Kidney (tissue), 14 donors: ENCODE results near the gene SIVA1. TPM values are rescaled to one million over a fixed set of nuclear protein-coding genes. Genes with fewer than 3 reads are reported as not detected.

Source experiments
- DNase-seq, 5 donors: peaks; one replicate each; pipeline ENCODE4 v3.0.0-alpha.2; 2013 to 2020
- FAIRE-seq: peaks from 2 replicates; lab custom pipeline; 2012; peaks lifted over from hg19 to GRCh38; lab: Jason Lieb, UNC
- H3K27ac ChIP-seq, 2 donors: one replicate each; pipeline ENCODE4 v1.7.0; 2013; ENCODE audit warnings: low read depth in 2 of 2, low read length in 2 of 2, inconsistent platforms in 1 of 2
- H3K27me3 ChIP-seq: one replicate; pipeline ENCODE4 v1.7.1; 2013; ENCODE audit warnings: low read length, inconsistent platforms; ENCODE audit not compliant: control insufficient read depth, insufficient read depth
- H3K36me3 ChIP-seq, 3 donors: one replicate each; pipeline versions ENCODE4 v1.7.0 to v1.7.1; 2013; ENCODE audit warnings: low read length in 3 of 3, control low read depth in 1 of 3, inconsistent platforms in 1 of 3; ENCODE audit not compliant: insufficient read depth in 3 of 3, control insufficient read depth in 2 of 3
- H3K4me1 ChIP-seq, 3 donors: one replicate each; pipeline versions ENCODE4 v1.7.0 to v1.7.1; 2013; ENCODE audit warnings: low read length in 3 of 3, inconsistent platforms in 1 of 3, low read depth in 1 of 3; ENCODE audit not compliant: control insufficient read depth in 2 of 3, insufficient read depth in 2 of 3
- H3K4me3 ChIP-seq, 3 donors: one replicate each; pipeline versions ENCODE4 v1.7.0 to v1.8.1; 2013; ENCODE audit warnings: low read length in 3 of 3, control low read depth in 1 of 3, inconsistent platforms in 1 of 3
- H3K9ac ChIP-seq, 3 donors: one replicate each; pipeline versions ENCODE4 v1.7.0 to v1.7.1; 2013; ENCODE audit warnings: low read length in 3 of 3, control low read depth in 1 of 3, inconsistent platforms in 1 of 3
- H3K9me3 ChIP-seq, 3 donors: one replicate each; pipeline versions ENCODE4 v1.7.0 to v1.7.1; 2013; ENCODE audit warnings: low read length in 3 of 3, control low read depth in 1 of 3, inconsistent platforms in 1 of 3; ENCODE audit not compliant: control insufficient read depth in 2 of 3, insufficient read depth in 1 of 3
- intact Hi-C: fragments of 100-400 bp; cut with DNase I; formaldehyde crosslinking; loops from one replicate; pipeline ENCODE4 v1.11.1; 2022
- polyA plus RNA-seq: library from polyadenylated mRNA; stranded (reverse); fragments of 350-450 nt; fragmentation: Illumina TruSeq; extraction: RNeasy Lipid Tissue Mini Kit (QIAGEN cat#74804); gene quantifications from one replicate; pipeline ENCODE4 v1.2.3, GENCODE V29; 2014; ENCODE audit warnings: low read depth, low replicate concordance; ENCODE audit not compliant: insufficient read depth
- total RNA-seq: library from RNA; stranded (reverse); fragmentation: NEBNext Ultra II Directional; extraction: Animal tissue kit (Norgen Biotek cat#: 25700); gene quantifications from one replicate; pipeline ENCODE4 v1.2.1, GENCODE V29; 2021
- TF ChIP-seq, protein P1 (sequence below): IDR thresholded peaks from 3 replicates; pipeline ENCODE4 v1.5.1; 2012; ENCODE audit warnings: mild to moderate bottlenecking, moderate library complexity, borderline replicate concordance; ENCODE audit not compliant: insufficient read depth; ENCODE audit errors: extremely low read depth
- donor health status: control.
- donor health status: control.
- donor health status: control.
- donor health status: control.
- donor health status: control.
- donor health status: DM: yes; HTN: yes; CAD: no.
- donor health status: Normal renal cell carcinoma (clear cell type).

The SIVA1 gene
- total and polyA plus RNA-seq, 2 donors from 2014 or later, result 65.7 to 124 TPM

DNA sequence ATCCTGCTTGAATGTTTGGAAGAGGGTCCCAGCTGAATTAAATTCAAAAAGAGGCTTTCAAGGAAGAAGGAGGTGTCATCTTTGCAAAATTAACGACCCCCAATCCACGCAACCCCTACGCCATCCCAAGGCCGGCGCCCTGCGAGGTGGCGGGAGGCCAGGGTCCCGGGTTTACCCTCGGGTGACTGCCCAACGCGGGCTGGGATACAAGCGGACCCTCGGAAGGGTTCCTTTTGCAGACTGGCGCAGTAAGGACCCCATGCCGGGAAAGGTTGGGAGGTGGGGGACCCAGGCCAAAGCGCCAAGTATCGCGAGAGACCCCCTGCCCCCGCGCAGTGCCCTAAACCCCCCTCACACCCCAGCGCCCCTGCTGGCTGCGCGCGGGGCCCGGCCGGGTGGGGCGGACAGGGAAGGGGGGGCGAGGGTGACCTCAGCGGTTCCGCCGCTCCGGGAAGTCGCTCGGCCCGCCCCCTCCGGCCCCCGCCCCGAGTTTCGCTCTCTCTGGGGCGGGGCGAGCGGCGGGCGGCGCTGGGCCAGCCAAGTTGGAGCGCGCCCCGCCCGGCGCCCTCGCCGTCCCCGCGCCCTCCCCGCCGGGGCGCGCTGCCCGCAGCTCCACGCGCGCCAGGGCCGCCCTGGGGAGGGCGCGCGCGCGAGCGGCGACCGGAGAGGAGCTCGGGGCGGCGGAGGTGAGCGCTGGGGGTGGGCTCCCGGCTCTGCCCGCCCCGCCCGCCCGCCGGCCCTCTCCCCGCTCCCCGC is 47.2 kb downstream of the SIVA1 start:
- FAIRE-seq (no peak), DNase-seq (peak; percentile 73 to 96 (median 85))
- TF ChIP-seq, protein P1, sequence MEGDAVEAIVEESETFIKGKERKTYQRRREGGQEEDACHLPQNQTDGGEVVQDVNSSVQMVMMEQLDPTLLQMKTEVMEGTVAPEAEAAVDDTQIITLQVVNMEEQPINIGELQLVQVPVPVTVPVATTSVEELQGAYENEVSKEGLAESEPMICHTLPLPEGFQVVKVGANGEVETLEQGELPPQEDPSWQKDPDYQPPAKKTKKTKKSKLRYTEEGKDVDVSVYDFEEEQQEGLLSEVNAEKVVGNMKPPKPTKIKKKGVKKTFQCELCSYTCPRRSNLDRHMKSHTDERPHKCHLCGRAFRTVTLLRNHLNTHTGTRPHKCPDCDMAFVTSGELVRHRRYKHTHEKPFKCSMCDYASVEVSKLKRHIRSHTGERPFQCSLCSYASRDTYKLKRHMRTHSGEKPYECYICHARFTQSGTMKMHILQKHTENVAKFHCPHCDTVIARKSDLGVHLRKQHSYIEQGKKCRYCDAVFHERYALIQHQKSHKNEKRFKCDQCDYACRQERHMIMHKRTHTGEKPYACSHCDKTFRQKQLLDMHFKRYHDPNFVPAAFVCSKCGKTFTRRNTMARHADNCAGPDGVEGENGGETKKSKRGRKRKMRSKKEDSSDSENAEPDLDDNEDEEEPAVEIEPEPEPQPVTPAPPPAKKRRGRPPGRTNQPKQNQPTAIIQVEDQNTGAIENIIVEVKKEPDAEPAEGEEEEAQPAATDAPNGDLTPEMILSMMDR, result peak; percentile 28
- no peaks in the 10 kb centered on the region for H3K27me3 ChIP-seq
- intact Hi-C loops, result no loop called here
- peak overlapping the region; percentile 89 to 94 for H3K27ac ChIP-seq
- no peaks in the 10 kb centered on the region for H3K36me3 ChIP-seq
- H3K4me1 ChIP-seq, result peaks cover 0 to 23% (median 13%) of the 10 kb centered on the region in 3 donors
- no peaks in the 10 kb centered on the region for H3K9me3 ChIP-seq
- peak overlapping the region in 2 of 3 donors; percentile 28 to 56 for H3K4me3 ChIP-seq
- H3K9ac ChIP-seq, result peak overlapping the region in 2 of 3 donors; percentile 11 to 90

DNA sequence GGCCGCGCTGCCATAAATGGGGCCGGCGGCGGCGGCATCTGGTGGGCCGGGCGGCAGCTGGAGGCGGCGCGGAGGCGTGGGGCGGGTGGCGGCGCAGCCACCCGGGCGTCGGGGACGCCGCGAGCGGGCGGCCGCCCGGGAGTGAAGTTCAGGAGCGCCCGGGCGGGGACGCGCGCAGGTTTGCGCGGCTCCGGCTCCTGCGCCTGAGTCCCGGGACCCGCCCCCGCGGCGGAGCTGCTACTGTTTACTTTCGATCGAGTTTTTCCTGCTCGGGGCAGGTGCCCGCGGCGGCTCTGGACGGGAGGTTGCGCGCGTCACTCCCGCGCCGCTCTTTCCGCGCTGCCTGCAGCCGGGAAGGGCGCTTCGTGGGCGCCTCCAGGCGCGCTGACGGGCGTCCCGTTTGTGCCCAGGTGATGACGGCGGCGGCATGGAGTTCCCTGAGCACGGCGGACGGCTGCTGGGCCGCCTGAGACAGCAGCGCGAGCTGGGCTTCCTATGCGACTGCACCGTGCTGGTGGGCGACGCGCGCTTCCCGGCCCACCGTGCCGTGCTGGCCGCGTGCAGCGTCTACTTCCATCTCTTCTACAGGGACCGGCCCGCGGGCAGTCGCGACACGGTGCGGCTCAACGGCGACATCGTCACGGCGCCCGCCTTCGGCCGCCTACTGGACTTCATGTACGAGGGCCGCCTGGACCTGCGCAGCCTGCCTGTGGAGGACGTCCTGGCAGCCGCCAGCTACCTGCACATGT is 48.0 kb downstream of the SIVA1 start, which contains the start of gene ZBTB42:
ZBTB42 (plus strand) TSS at position 331 of the 749 bp plus-strand sequence; CDS start at position 428, 97 bp downstream.
- intact Hi-C loops, result no loop called here
- H3K36me3 ChIP-seq, result no peaks in the 10 kb centered on the region
- FAIRE-seq (no peak), DNase-seq (peak; percentile 77 to 93 (median 81))
- H3K9me3 ChIP-seq, result no peaks in the 10 kb centered on the region
- TF ChIP-seq, protein P1, result no peak
- H3K4me1 ChIP-seq, result peaks cover 0 to 28% (median 15%) of the 10 kb centered on the region in 3 donors
- peak within 1 kb of the TSS in 2 of 3 donors; percentile 11 to 90 for H3K9ac ChIP-seq
- H3K27ac ChIP-seq, result peak within 1 kb of the TSS; percentile 89 to 94
- H3K27me3 ChIP-seq, result no peaks in the 10 kb centered on the region
- H3K4me3 ChIP-seq, result peak within 1 kb of the TSS; percentile 16 to 71 (median 53)

DNA sequence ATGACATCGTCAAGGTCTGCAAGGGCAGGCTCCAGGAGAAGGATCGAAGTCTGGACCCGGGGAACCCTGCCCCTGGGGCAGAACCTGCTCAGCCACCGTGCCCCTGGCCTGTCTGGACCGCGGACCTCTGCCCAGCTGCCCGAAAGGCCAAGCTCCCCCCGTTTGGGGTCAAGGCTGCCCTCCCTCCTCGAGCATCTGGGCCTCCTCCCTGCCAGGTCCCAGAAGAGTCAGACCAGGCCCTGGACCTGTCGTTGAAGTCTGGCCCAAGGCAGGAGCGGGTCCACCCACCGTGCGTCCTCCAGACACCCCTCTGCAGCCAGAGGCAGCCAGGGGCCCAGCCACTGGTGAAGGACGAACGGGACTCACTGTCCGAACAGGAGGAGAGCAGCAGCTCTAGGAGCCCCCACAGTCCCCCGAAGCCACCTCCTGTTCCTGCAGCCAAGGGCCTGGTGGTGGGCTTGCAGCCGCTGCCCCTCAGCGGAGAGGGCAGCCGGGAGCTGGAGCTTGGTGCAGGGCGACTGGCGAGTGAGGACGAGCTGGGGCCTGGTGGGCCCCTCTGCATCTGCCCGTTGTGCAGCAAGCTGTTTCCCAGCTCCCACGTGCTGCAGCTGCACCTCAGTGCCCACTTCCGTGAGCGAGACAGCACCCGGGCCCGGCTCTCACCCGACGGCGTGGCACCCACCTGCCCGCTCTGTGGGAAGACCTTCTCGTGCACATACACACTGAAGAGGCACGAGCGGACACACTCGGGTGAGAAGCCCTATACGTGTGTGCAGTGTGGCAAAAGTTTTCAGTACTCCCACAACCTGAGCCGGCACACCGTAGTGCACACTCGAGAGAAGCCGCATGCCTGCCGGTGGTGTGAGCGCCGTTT is 48.8 kb downstream of the SIVA1 start:
- H3K9ac ChIP-seq, result peak overlapping the region in 1 of 3 donors; percentile 34
- no peaks in the 10 kb centered on the region for H3K36me3 ChIP-seq
- no peaks in the 10 kb centered on the region for H3K27me3 ChIP-seq
- TF ChIP-seq, protein P1, result no peak
- intact Hi-C loops, result no loop called here
- H3K4me1 ChIP-seq, result peaks cover 0 to 26% (median 15%) of the 10 kb centered on the region in 3 donors
- no peak for FAIRE-seq
- peak overlapping the region; percentile 42 to 82 for H3K27ac ChIP-seq
- no peaks in the 10 kb centered on the region for H3K9me3 ChIP-seq
- H3K4me3 ChIP-seq, result peak overlapping the region in 2 of 3 donors; percentile 53 to 71
- no peak for DNase-seq
